KMS-11 (cell line): ENCODE measurements around the gene BFSP1.

ENCODE experiments used
- H2AFZ ChIP-seq: fragments of 200-600 bp; sonication (generic); 2 replicates; pipeline ENCODE4 v1.6.1; 2016; ENCODE audit warnings: antibody characterized with exemption, mixed run types, low read depth
- H3K27ac ChIP-seq: fragments of 200-600 bp; sonication (generic); 2 replicates; pipeline ENCODE4 v1.6.1; 2016; ENCODE audit warnings: mild to moderate bottlenecking, mixed run types
- H3K27me3 ChIP-seq: fragments of 200-600 bp; sonication (generic); 2 replicates; pipeline ENCODE4 v1.6.1; 2017; ENCODE audit warnings: mild to moderate bottlenecking, low read depth, mixed run types, moderate library complexity; ENCODE audit not compliant: insufficient read depth
- H3K36me3 ChIP-seq: fragments of 200-600 bp; sonication (generic); 2 replicates; pipeline ENCODE4 v1.6.1; 2017; ENCODE audit warnings: mild to moderate bottlenecking, mixed run types; ENCODE audit not compliant: insufficient read depth
- H3K4me1 ChIP-seq: fragments of 200-600 bp; sonication (generic); 2 replicates; pipeline ENCODE4 v1.6.1; 2016; ENCODE audit warnings: mild to moderate bottlenecking, low read depth, mixed run types; ENCODE audit not compliant: poor library complexity, severe bottlenecking
- H3K4me2 ChIP-seq: fragments of 200-600 bp; sonication (generic); 2 replicates; pipeline ENCODE4 v1.7.0; 2016; ENCODE audit warnings: mild to moderate bottlenecking, mixed run types
- H3K4me3 ChIP-seq: fragments of 200-600 bp; sonication (generic); IDR thresholded peaks from 2 replicates; pipeline ENCODE4 v1.6.1; 2017; ENCODE audit warnings: low read depth, low read length, mixed read lengths; ENCODE audit not compliant: insufficient read depth
- H3K79me2 ChIP-seq: fragments of 200-600 bp; sonication (generic); 2 replicates; pipeline ENCODE4 v1.6.1; 2016; ENCODE audit warnings: low read depth, mixed run types; ENCODE audit not compliant: insufficient read depth
- H3K9ac ChIP-seq: fragments of 200-600 bp; sonication (generic); 2 replicates; pipeline ENCODE4 v1.6.1; 2016; ENCODE audit warnings: mild to moderate bottlenecking, mixed run types
- H4K20me1 ChIP-seq: fragments of 200-600 bp; sonication (generic); 2 replicates; pipeline ENCODE4 v1.6.1; 2016; ENCODE audit warnings: mild to moderate bottlenecking, mixed run types; ENCODE audit not compliant: insufficient read depth
- CTCF ChIP-seq: fragments of 200-600 bp; sonication (generic); conservative IDR thresholded peaks from 2 replicates; pipeline ENCODE4 v1.6.1; 2017; ENCODE audit warnings: low read depth, mild to moderate bottlenecking, antibody characterized with exemption, low read length, moderate library complexity, mixed read lengths

Gene BFSP1

DNA sequence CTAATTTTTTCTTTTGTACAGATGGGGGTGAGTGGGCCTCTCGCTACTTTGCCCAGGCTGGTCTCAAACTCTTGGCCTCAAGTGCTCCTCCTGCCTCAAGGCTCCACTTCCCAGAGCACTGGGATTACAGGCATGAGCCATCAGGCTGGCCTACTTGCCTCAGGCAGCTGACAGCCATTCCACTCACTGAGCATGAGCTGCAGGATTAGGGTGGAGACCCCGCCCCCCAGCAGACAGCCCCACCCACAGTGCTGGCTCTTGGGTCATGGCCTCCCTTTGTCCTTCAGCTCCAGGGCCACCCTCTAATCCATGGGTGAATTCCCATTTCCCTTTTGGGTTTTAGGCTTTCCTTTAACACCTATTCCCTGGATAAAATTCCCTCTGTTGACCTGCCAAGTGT is 82.1 kb downstream of the BFSP1 start:
- Histone ChIP-seq H2AFZ (no peak overlapping the region), H3K4me3 (no peak overlapping the region), H3K9ac (no peak overlapping the region), H3K4me1 (no peaks in the 10 kb centered on the region), H3K36me3 (no peaks in the 10 kb centered on the region), H3K79me2 (no peaks in the 10 kb centered on the region), H3K4me2 (no peak overlapping the region), H3K27me3 (no peaks in the 10 kb centered on the region), H4K20me1 (no peaks in the 10 kb centered on the region), H3K27ac (no peak overlapping the region)
- no peak for TF ChIP-seq CTCF

DNA sequence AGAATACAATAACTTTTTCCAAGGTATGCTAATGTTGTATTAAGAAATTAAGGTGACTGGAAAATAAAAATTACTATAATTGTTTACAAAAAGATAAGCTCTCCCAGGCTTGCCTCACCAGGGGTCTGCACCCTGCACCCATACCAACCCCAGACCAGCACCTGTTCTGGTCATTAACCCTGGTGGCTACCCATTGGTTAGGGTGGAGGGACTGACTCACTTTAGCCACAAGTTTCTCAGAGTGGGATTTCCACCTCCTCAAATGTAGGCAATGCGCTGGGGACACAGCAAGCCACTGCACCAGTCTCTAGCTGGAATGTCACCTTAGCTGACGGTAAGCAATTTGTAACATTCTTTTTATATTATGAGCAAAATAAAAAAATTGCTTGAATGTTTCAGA is 83.1 kb downstream of the BFSP1 start:
- no peak overlapping the region for H3K4me2 ChIP-seq

DNA sequence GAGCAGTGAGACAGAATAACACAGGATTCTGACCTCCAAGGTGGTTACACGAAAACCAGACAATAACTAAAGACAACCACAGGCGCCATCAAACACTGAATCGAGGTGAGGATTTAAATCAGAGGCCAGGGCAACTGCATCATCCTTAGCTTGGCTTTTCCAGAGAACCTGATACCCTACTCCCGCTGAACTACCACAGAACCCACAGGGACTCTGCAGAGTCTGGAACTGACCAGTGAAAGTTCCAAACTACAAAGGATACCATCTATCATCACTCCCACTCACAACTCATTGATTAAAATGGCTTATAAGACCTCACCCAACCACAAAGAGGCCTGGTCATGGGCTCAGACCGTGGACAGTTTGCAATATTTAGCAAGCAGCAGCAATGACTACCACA is 85.0 kb downstream of the BFSP1 start:
- Histone ChIP-seq H3K79me2 (no peaks in the 10 kb centered on the region), H3K27ac (no peak overlapping the region), H2AFZ (no peak overlapping the region), H3K36me3 (no peaks in the 10 kb centered on the region), H4K20me1 (no peaks in the 10 kb centered on the region), H3K9ac (no peak overlapping the region), H3K4me2 (no peak overlapping the region), H3K4me3 (no peak overlapping the region), H3K27me3 (no peaks in the 10 kb centered on the region), H3K4me1 (no peaks in the 10 kb centered on the region)
- TF ChIP-seq CTCF = no peak

More for the DNA sequence above, 83.1 kb downstream of the BFSP1 start:
- Histone ChIP-seq H3K4me1 (no peaks in the 10 kb centered on the region), H3K79me2 (no peaks in the 10 kb centered on the region), H4K20me1 (no peaks in the 10 kb centered on the region), H3K9ac (no peak overlapping the region), H2AFZ (no peak overlapping the region), H3K27me3 (no peaks in the 10 kb centered on the region), H3K27ac (no peak overlapping the region), H3K4me3 (no peak overlapping the region), H3K36me3 (no peaks in the 10 kb centered on the region)
- TF ChIP-seq CTCF = no peak

GRCh38 chr20:17445543-17445942 is 85.6 kb downstream of the BFSP1 start:
- TF ChIP-seq CTCF = no peak
- Histone ChIP-seq H3K27ac (no peak overlapping the region), H2AFZ (no peak overlapping the region), H3K27me3 (no peaks in the 10 kb centered on the region), H3K4me2 (no peak overlapping the region), H3K36me3 (no peaks in the 10 kb centered on the region), H3K9ac (no peak overlapping the region), H4K20me1 (no peaks in the 10 kb centered on the region), H3K4me3 (no peak overlapping the region), H3K4me1 (no peaks in the 10 kb centered on the region), H3K79me2 (no peaks in the 10 kb centered on the region)

GRCh38 chr20:17444091-17444490 is 87.1 kb downstream of the BFSP1 start:
- Histone ChIP-seq H3K9ac (no peak overlapping the region), H4K20me1 (no peaks in the 10 kb centered on the region), H3K27me3 (no peaks in the 10 kb centered on the region), H3K4me1 (no peaks in the 10 kb centered on the region), H3K79me2 (no peaks in the 10 kb centered on the region), H3K36me3 (no peaks in the 10 kb centered on the region), H3K4me2 (no peak overlapping the region), H2AFZ (no peak overlapping the region), H3K27ac (no peak overlapping the region), H3K4me3 (no peak overlapping the region)
- no peak for TF ChIP-seq CTCF
